HepG2 (cell line): ENCODE results near the gene NKD1. TPM values are rescaled to one million over a fixed set of nuclear protein-coding genes. Genes with fewer than 3 reads are reported as not detected.

Experiments
- ATAC-seq: fragments of 200-7000 bp; cut with Tn5 transposase; 3 replicates; pipeline ENCODE4 v1.9.1; 2020; ENCODE audit warnings: mild to moderate bottlenecking, moderate library complexity
- BruUV-seq: library from RNA; stranded (reverse); fragments of 400-500 nt; replicated peaks from 2 replicates; lab custom pipeline; 2021; lab: Mats Ljungman, UMichigan
- CTCF ChIA-PET: fragments of 300-600 bp; formaldehyde crosslinking; extraction: SDS; loops from one replicate; lab custom pipeline; 2021; ENCODE audit warnings: low total read pairs, inconsistent platforms, low intra/inter-chr PET ratio; lab: Yijun Ruan, JAX
- POLR2A ChIA-PET: fragments of 350-600 bp; sonication (Branson Sonifier 250); formaldehyde crosslinking; loops from one replicate; lab custom pipeline; 2020; ENCODE audit warnings: antibody characterized with exemption, inconsistent platforms; lab: Yijun Ruan, JAX
- DNase-seq: peaks from one replicate; pipeline ENCODE4 v3.0.0-alpha.2; 2015; ENCODE audit warnings: low spot score
- FAIRE-seq: peaks from 3 replicates; lab custom pipeline; 2011; peaks lifted over from hg19 to GRCh38; lab: Jason Lieb, UNC
- H2AFZ ChIP-seq: one replicate; pipeline ENCODE4 v1.6.1; 2011; ENCODE audit warnings: low read length, inconsistent platforms
- H3K27ac ChIP-seq: fragments of 300-600 bp; 3 replicates; pipeline ENCODE4 v1.8.0; 2011; ENCODE audit warnings: mixed run types, mild to moderate bottlenecking, mixed read lengths, low read length, inconsistent platforms; ENCODE audit not compliant: insufficient read depth; ENCODE audit errors: extremely low read length
- H3K27me3 ChIP-seq, 2 experiments: fragments of 200-600 bp in 1 of 2; 2 replicates in 1 of 2; 3 replicates in 1 of 2; pipeline versions ENCODE4 v1.6.0 to v1.8.0; 2011; ENCODE audit warnings: low read length in 2 of 2, mild to moderate bottlenecking in 2 of 2, moderate library complexity in 2 of 2, inconsistent platforms in 1 of 2; ENCODE audit not compliant: insufficient read depth in 2 of 2, control insufficient read depth in 1 of 2
- H3K36me3 ChIP-seq, 2 experiments: fragments of 200-600 bp in 1 of 2; replicated peaks in 1 of 2; 2 replicates in 1 of 2; 3 replicates in 1 of 2; pipeline versions ENCODE4 v1.5.1 to v1.8.0; 2011; ENCODE audit warnings: low read length in 2 of 2, inconsistent platforms in 1 of 2; ENCODE audit not compliant: insufficient read depth in 2 of 2, control insufficient read depth in 1 of 2
- H3K4me1 ChIP-seq: 2 replicates; pipeline ENCODE4 v1.5.1; 2012; ENCODE audit warnings: low read length, inconsistent platforms; ENCODE audit not compliant: insufficient read depth
- H3K4me2 ChIP-seq: 2 replicates; pipeline ENCODE4 v1.6.0; 2011; ENCODE audit warnings: low read depth, low read length, inconsistent platforms
- H3K4me3 ChIP-seq, 3 experiments: fragments of 200-600 bp in 1 of 3; sonication (generic), shearing (Covaris generic) in 1 of 3; replicated peaks in 1 of 3; 2 replicates each; pipeline ENCODE4 v1.5.1; 2011 to 2016; ENCODE audit warnings: low read length in 3 of 3, inconsistent platforms in 2 of 3, low read depth in 2 of 3, mild to moderate bottlenecking in 2 of 3, control low read depth in 1 of 3, mixed read lengths in 1 of 3; ENCODE audit not compliant: insufficient read depth in 1 of 3
- H3K79me2 ChIP-seq: one replicate; pipeline ENCODE4 v1.6.1; 2011; ENCODE audit warnings: low read length, inconsistent platforms; ENCODE audit not compliant: insufficient read depth
- H3K9ac ChIP-seq: 2 replicates; pipeline ENCODE4 v1.6.0; 2011; ENCODE audit warnings: mild to moderate bottlenecking, low read depth, low read length, inconsistent platforms; ENCODE audit not compliant: insufficient read depth
- H3K9me3 ChIP-seq: 2 replicates; pipeline ENCODE4 v1.5.1; 2012; ENCODE audit warnings: mild to moderate bottlenecking, low read length
- H4K20me1 ChIP-seq: 2 replicates; pipeline ENCODE4 v1.6.0; 2011; ENCODE audit warnings: inconsistent platforms, mild to moderate bottlenecking, low read length, moderate library complexity; ENCODE audit not compliant: insufficient read depth
- JUN ChIP-seq: sonication (generic); formaldehyde crosslinking; IDR thresholded peaks from 2 replicates; pipeline ENCODE4 v1.4.0; 2020; ENCODE audit warnings: mild to moderate bottlenecking, missing genetic modification reagents
- ZNF629 ChIP-seq: sonication (generic); formaldehyde crosslinking; conservative IDR thresholded peaks from 2 replicates; pipeline ENCODE4 v1.5.0; 2020; ENCODE audit warnings: missing genetic modification reagents
- ZNF780A ChIP-seq: sonication (generic); formaldehyde crosslinking; IDR thresholded peaks from 2 replicates; pipeline ENCODE4 v1.8.0; 2022; ENCODE audit warnings: mild to moderate bottlenecking, missing genetic modification reagents, moderate library complexity
- WGBS: methylation state at CpG from one replicate; pipeline ENCODE4 v1.1.6; 2017; ENCODE audit warnings: low lambda C conversion rate; 5-methylcytosine and 5-hydroxymethylcytosine counted together
- in situ Hi-C: cut with HindIII; loops from 2 replicates; pipeline ENCODE4 v1.10.0; 2017; ENCODE audit warnings: low pct_unique_long_range_greater_than_20kb; ENCODE audit not compliant: extremely low pct_ligation_motif_present
- intact Hi-C: fragments of 100-400 bp; cut with micrococcal nuclease; formaldehyde crosslinking; loops from one replicate; pipeline ENCODE4 v1.10.0; 2022; ENCODE audit not compliant: unreplicated experiment
- polyA plus RNA-seq, 8 experiments: library from polyadenylated mRNA; depleted of rRNA in 3 of 8; stranded (reverse) in 7 of 8; unstranded in 1 of 8; fragments of >200 nt; fragmentation: Illumina TruSeq in 4 of 8; extraction: Trizol in 4 of 8; gene quantifications; 2 replicates each; pipeline versions ENCODE4 v1.2.1 to v1.2.3, GENCODE V29; 2011 to 2016; ENCODE audit warnings: low read depth in 4 of 8, missing spikeins in 1 of 8, mixed read lengths in 1 of 8; ENCODE audit not compliant: insufficient read depth in 1 of 8
- total RNA-seq, 5 experiments: library from RNA; depleted of rRNA; stranded (reverse); fragments of >200 nt; fragmentation: Illumina TruSeq; extraction: Trizol; gene quantifications; 2 replicates each; pipeline ENCODE4 v1.2.3, GENCODE V29; 2016; ENCODE audit warnings: low read depth in 1 of 5
- TF ChIP-seq, protein P1 (sequence below): IDR thresholded peaks from 2 replicates; pipeline ENCODE4 v1.6.1; 2016; ENCODE audit warnings: missing compliant biosample characterization, missing genetic modification reagents, borderline replicate concordance
- TF ChIP-seq, protein P2 (sequence below): IDR thresholded peaks from 2 replicates; pipeline ENCODE4 v1.4.0; 2020; ENCODE audit warnings: mild to moderate bottlenecking, missing genetic modification reagents

Gene NKD1
- total and polyA plus RNA-seq, 2 of the 13 experiments (the other 11 are each of a cell fraction or from before 2014, with no cell fraction given), result 70.4 to 121 TPM

DNA sequence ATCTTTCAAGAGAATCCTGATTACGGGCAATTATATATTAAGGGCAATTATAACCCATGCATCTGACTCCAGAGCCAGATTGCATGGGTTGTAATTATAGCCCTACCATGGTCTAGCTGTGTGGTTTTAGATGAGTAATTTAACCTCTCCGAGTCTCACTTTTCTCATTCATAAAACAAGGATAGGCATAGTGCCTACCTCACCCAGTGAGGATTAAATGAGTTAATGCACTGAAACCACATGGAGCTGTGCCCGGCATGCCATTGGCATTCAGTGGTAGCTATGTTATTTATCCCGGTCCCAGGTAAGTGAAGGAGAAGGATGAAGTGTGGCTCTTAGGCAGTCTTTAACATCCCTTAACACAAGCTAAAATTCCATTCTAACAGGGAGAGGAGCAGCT lies 126.6 kb downstream of the NKD1 start (continued):
- TF ChIP-seq, protein P1, sequence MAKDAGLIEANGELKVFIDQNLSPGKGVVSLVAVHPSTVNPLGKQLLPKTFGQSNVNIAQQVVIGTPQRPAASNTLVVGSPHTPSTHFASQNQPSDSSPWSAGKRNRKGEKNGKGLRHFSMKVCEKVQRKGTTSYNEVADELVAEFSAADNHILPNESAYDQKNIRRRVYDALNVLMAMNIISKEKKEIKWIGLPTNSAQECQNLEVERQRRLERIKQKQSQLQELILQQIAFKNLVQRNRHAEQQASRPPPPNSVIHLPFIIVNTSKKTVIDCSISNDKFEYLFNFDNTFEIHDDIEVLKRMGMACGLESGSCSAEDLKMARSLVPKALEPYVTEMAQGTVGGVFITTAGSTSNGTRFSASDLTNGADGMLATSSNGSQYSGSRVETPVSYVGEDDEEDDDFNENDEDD (CRISPR knock-in tag), result no peak
- TF ChIP-seq, protein P2, sequence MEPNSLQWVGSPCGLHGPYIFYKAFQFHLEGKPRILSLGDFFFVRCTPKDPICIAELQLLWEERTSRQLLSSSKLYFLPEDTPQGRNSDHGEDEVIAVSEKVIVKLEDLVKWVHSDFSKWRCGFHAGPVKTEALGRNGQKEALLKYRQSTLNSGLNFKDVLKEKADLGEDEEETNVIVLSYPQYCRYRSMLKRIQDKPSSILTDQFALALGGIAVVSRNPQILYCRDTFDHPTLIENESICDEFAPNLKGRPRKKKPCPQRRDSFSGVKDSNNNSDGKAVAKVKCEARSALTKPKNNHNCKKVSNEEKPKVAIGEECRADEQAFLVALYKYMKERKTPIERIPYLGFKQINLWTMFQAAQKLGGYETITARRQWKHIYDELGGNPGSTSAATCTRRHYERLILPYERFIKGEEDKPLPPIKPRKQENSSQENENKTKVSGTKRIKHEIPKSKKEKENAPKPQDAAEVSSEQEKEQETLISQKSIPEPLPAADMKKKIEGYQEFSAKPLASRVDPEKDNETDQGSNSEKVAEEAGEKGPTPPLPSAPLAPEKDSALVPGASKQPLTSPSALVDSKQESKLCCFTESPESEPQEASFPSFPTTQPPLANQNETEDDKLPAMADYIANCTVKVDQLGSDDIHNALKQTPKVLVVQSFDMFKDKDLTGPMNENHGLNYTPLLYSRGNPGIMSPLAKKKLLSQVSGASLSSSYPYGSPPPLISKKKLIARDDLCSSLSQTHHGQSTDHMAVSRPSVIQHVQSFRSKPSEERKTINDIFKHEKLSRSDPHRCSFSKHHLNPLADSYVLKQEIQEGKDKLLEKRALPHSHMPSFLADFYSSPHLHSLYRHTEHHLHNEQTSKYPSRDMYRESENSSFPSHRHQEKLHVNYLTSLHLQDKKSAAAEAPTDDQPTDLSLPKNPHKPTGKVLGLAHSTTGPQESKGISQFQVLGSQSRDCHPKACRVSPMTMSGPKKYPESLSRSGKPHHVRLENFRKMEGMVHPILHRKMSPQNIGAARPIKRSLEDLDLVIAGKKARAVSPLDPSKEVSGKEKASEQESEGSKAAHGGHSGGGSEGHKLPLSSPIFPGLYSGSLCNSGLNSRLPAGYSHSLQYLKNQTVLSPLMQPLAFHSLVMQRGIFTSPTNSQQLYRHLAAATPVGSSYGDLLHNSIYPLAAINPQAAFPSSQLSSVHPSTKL (CRISPR knock-in tag), result no peak
- TF ChIP-seq ZNF780A, result no peak
- TF ChIP-seq, all 625 proteins: peak for 0

DNA sequence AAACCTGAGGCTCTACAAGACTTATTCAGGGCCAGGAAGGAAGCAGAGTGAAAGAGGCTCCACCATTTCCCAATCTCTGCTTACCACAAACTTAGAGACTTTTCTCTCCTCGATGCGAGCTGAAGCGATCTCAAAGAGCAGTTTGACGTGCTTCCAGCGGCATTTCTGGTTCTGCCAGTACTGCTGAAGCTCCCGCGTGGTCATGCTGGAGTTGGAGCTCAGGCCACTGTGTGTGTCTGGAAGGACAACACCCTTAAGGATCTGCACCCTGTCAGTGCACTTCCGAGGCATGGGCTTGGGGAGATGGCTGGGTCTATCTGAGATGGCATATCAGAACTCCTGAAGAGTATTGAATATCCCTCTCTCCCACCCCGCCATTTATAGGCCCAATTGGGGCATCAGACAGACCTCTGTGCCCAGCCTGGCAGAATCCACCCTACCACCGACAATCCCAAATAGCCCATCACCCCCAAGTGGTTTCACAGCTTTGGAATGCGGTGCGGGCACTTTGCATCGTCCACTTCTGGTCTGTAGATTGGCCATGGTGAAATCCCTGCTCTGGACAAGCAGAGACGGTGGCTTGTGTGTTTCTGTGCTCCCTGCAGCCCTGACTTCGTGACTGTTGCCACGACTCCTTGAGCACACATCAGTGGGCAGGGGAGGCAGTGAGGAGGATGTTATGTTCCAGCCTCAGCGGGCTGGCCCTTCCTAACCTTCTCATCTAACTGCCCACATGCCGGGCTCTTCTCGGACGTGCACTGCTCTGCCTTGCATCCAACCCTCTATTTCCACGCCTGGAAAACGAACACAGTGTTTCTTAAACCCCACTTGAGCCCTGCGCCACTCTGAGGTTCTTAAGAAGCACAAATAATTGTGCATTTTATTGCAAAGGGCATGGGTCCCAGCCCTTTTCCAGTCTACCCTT lies 127.8 kb downstream of the NKD1 start:
- POLR2A ChIA-PET, result interaction anchor here (0.9 kb wide), 1 partner anchor 10 kb away, joined by 3 read pairs; no protein-coding TSS in a partner anchor
- in situ Hi-C loops, result no loop called here
- no peak overlapping the region for H3K4me2 ChIP-seq
- FAIRE-seq (no peak), DNase-seq (no peak), ATAC-seq (no peak)
- no peak for TF ChIP-seq JUN (CRISPR knock-in tag)
- 0 out of 2 replicates have a peak, but pooled peaks have one; percentile 20 for TF ChIP-seq ZNF629 (CRISPR knock-in tag)
- WGBS, result 57% methylated on average over 18 of the region's 23 CpGs
- H3K79me2 ChIP-seq, result no peaks in the 10 kb centered on the region
- H3K9ac ChIP-seq, result no peak overlapping the region
- H3K4me3 ChIP-seq, result no peak overlapping the region
- no peak overlapping the region for H3K27ac ChIP-seq
- peaks cover 27% of the 10 kb centered on the region for H3K9me3 ChIP-seq
- no peak overlapping the region for H2AFZ ChIP-seq
- CTCF ChIA-PET, result no interaction called here
- H4K20me1 ChIP-seq, result no peaks in the 10 kb centered on the region
- H3K27me3 ChIP-seq, result no peaks in the 10 kb centered on the region; a peak in 2 of 5 replicates
- no peaks in the 10 kb centered on the region for H3K4me1 ChIP-seq
- BruUV-seq, result no TSS peak
- intact Hi-C loops, result no loop called here
- H3K36me3 ChIP-seq, result no peaks in the 10 kb centered on the region
